ENCODE data around the gene ARPC1B.
A peak's percentile ranks its signal among the peaks of the same experiment; 100 is the strongest.
"Not testable (repeated sequence)": the region's sequence is repeated elsewhere in the genome, so short reads cannot be mapped to it uniquely, and the experiment has no call there.

The ARPC1B gene

DNA sequence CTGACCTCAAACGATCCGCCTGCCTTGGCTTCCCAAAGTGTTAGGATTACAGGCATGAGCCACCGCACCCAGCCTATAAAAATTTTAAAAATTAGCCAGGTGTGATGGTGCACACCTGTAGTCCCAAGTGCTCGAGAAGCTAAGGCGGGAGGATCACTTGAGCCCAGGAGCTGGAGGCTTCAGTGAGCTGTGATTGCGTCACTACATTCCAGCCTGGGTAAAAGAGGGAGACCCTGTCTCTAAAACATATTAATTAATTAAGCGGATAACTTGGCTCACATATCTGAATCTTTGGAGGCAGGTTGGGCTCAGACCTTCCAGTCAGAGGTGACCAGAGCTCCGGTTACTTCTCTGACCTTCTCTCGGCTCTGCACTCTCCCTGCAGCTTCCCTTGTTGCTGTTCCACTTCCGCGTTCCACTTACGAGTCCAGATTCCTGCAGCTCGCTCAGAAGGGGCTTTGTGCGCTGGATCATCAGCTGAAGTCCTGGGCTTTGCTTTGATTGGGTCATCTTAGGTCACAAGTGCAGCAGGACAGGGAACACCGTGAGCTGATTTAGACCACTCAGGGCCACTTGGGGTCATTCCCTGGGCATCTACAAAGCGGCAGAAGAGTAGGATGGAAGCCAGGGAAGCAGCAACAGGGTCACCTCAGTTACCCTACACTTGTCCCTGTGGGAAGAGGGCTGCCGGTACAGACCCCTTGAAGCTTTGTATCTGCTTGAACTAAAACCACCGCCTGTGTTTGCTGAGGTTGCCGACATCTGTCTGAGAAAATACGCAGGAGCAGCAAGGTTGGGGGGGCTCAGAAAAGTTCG lies 2.0 kb upstream of the ARPC1B start:
- Histone ChIP-seq H3K4me3 (ENCODE audit: low read depth, low read length) (peak overlapping the region; percentile 13), H3K27me3 (ENCODE audit: control insufficient read depth, insufficient read depth, low read length) (no peaks in the 10 kb centered on the region), H3K9ac (ENCODE audit: low read depth, low read length) (peak overlapping the region; percentile 24), H3K36me3 (ENCODE audit: control insufficient read depth, insufficient read depth, low read length) (no peaks in the 10 kb centered on the region), H3K4me1 (ENCODE audit: control insufficient read depth, insufficient read depth, low read length) (peaks cover 3% of the 10 kb centered on the region), H3K9me3 (ENCODE audit: control insufficient read depth, insufficient read depth, low read length) (no peaks in the 10 kb centered on the region)

DNA sequence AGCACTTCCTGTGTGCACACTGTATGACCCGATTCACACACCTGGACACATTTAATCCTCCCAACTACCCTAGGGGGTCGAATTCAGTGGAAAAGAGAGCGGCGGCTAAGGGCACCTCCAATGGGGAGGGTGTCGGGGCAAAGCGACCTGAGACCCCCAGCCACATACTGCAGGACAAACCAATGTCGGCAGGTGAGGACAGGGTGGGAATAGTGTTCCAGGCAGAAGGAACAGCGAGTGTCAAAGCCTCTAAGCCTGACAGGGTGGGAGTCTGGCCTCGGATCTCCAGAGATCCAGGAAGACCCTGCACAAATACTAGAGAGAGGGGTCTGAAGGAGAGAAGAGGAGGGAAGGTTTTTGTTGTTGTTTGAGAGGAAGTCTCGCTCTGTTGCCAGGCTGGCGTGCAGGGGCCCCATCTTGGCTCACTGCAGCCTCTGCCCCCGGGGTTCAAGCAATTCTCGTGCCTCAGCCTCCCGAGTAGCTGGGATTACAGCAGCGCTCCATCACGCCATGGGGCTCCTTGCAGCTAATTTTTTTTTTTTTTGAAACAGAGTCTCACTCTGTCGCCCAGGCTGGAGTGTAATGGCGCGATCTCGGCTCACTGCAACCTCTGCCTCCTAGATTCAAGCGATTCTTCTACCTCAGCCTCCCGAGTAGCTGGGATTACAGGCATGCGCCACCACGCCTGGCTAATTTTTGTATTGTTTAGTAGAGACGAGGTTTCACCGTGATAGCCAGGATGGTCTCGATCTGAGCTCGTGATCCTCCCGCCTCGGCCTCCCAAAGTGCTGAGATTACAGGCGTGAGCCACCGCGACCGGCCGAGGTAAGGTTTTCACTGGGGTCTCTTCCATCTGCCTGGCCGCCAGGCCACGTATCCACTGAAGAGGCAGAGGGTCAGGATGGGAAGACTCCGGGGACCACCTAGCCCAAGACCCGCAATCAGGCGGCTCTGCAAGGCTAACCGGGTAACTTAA lies 1.2 kb upstream of the ARPC1B start:
- Histone ChIP-seq H3K9ac (ENCODE audit: low read depth, low read length) (peak overlapping the region; percentile 73), H3K4me3 (ENCODE audit: low read depth, low read length) (peak overlapping the region; percentile 80), H3K27me3 (ENCODE audit: control insufficient read depth, insufficient read depth, low read length) (no peaks in the 10 kb centered on the region), H3K36me3 (ENCODE audit: control insufficient read depth, insufficient read depth, low read length) (no peaks in the 10 kb centered on the region), H3K4me1 (ENCODE audit: control insufficient read depth, insufficient read depth, low read length) (peaks cover 3% of the 10 kb centered on the region), H3K9me3 (ENCODE audit: control insufficient read depth, insufficient read depth, low read length) (no peaks in the 10 kb centered on the region)

DNA sequence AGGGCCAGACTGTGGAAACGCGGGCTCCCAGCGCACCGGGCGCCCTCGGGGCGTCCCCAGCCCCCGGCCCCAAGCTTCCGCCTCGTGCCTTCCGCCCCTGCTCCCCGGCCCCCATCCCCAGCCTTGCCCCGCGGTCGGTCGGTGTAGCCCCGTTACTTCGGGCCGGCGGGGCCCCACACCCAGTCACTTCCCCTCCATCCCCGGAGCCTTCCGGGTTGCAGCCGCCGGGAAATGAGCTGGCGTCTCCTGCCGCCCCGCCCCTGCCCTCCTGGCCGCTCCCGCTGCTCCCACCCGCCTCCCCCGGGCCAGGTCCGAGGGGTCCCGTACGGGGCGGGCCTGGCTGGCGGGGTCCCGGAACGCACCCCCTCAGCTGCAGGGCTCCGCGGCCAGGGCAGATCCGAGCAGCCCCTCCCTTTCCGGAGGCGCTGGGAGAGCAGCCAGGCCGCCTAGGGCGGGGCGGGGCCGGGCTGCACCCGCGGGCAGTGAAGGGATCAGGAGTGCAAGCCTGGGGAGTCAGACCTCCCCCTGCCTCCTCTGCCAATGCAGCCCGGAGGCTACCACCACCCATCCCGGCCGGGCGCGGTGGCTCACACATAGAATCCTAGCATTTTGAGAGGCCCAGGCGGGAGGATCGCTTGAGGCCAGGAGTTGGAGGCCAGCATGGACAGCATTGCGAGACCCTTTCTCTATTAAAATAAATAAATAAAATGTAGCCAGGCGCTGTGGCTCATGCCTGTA lies 709 bp downstream of the ARPC1B start:
- Histone ChIP-seq H3K27me3 (ENCODE audit: control insufficient read depth, insufficient read depth, low read length) (no peaks in the 10 kb centered on the region), H3K4me1 (ENCODE audit: control insufficient read depth, insufficient read depth, low read length) (peaks cover 6% of the 10 kb centered on the region), H3K9me3 (ENCODE audit: control insufficient read depth, insufficient read depth, low read length) (no peaks in the 10 kb centered on the region), H3K4me3 (ENCODE audit: low read depth, low read length) (peak overlapping the region; percentile 46), H3K9ac (ENCODE audit: low read depth, low read length) (no peak overlapping the region), H3K36me3 (ENCODE audit: control insufficient read depth, insufficient read depth, low read length) (no peaks in the 10 kb centered on the region)

DNA sequence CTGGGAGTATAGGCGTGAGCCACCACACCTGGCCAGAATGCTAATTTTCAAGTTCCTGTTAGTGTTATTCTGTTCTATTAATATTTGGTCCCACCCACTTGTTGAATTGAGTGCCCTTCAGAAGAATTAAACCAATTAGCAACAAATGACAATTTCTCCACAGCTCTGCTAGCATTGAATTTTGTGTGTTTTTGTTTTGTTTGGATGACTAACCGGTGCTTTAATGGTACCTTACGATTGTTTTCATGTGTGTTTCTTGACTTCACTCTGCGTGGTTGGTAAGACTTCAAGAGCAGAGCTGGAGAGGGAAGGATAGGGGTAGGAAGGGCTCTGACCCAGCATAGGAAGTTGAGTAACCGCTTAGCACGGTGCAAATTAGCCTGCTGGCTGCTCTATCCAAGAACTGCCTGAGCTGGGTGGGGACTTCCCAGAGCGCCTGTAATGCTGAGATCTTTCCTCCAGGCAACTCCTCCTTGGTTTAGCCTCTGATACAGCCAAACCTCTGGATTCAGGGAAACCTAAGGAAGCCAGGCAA lies 4.6 kb downstream of the ARPC1B start:
- H3K9ac ChIP-seq (ENCODE audit: low read depth, low read length) = no peak overlapping the region
- H3K27me3 ChIP-seq (ENCODE audit: control insufficient read depth, insufficient read depth, low read length) = no peaks in the 10 kb centered on the region
- peaks cover 8% of the 10 kb centered on the region for H3K4me1 ChIP-seq (ENCODE audit: control insufficient read depth, insufficient read depth, low read length)
- no peak overlapping the region for H3K4me3 ChIP-seq (ENCODE audit: low read depth, low read length)
- H3K9me3 ChIP-seq (ENCODE audit: control insufficient read depth, insufficient read depth, low read length) = no peaks in the 10 kb centered on the region
- H3K36me3 ChIP-seq (ENCODE audit: control insufficient read depth, insufficient read depth, low read length) = no peaks in the 10 kb centered on the region

DNA sequence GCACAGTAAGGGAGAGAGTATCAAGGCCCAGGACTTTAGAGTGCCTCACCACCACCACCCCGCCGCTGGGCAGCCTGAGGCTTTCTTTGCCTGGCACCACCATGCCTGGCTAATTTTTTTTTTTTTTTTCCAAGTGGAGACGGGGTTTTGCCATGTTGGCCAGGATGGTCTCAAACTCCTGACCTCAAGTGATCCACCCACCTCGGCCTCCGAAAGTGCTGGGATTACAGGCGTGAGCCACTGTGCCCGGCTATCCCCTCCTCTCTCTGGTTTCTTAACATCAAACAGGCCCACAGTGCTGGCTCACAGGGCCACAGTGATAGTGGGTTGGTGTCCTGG lies 5.1 kb downstream of the ARPC1B start:
- not testable (repeated sequence) for H3K4me1 ChIP-seq (ENCODE audit: control insufficient read depth, insufficient read depth, low read length); H3K36me3 ChIP-seq (ENCODE audit: control insufficient read depth, insufficient read depth, low read length); H3K4me3 ChIP-seq (ENCODE audit: low read depth, low read length); H3K27me3 ChIP-seq (ENCODE audit: control insufficient read depth, insufficient read depth, low read length); H3K9me3 ChIP-seq (ENCODE audit: control insufficient read depth, insufficient read depth, low read length)
- peak overlapping the region; percentile 24 for H3K9ac ChIP-seq (ENCODE audit: low read depth, low read length)

DNA sequence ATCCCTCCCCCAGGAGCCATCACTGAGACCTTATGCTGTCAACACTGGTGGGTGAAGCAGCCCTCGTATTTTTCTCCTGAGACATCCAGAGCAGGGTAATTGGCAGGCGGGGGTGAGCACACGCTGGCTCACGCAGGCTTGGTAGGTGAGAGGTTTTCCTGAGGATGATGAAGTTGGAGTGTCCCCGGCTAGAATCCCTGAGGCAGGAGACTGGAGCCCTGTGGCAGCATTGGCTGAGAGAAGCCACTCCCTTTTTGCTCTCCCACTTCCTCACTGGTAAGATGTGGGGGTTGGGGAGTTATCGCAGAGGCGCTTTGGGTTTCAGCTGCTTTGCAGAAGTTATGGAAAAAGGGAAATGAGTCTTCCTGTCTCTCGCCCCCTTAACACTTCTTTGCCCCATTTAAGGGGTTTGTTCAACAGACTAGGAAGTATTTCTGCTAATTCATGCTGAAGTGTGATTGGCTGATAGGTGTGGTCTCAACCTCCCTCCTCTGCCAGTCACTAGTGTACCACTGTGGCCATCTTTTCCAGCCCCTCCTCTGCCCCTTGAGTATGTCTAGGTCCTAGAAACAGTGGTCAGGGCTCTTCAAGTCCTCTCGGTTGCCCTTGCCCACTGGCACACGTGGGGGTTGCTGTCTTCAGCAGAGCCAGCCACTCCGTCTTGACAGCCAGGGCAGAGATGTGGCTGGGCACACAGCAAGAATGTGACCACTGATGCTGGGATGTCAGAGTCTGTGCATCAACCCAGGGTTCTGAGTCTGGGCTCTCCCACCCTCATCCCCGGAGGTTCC lies 5.7 kb downstream of the ARPC1B start:
- H3K36me3 ChIP-seq (ENCODE audit: control insufficient read depth, insufficient read depth, low read length) = no peaks in the 10 kb centered on the region
- H3K9ac ChIP-seq (ENCODE audit: low read depth, low read length) = no peak overlapping the region
- H3K4me1 ChIP-seq (ENCODE audit: control insufficient read depth, insufficient read depth, low read length) = peaks cover 8% of the 10 kb centered on the region
- no peaks in the 10 kb centered on the region for H3K9me3 ChIP-seq (ENCODE audit: control insufficient read depth, insufficient read depth, low read length)
- H3K4me3 ChIP-seq (ENCODE audit: low read depth, low read length) = no peak overlapping the region
- H3K27me3 ChIP-seq (ENCODE audit: control insufficient read depth, insufficient read depth, low read length) = no peaks in the 10 kb centered on the region

DNA sequence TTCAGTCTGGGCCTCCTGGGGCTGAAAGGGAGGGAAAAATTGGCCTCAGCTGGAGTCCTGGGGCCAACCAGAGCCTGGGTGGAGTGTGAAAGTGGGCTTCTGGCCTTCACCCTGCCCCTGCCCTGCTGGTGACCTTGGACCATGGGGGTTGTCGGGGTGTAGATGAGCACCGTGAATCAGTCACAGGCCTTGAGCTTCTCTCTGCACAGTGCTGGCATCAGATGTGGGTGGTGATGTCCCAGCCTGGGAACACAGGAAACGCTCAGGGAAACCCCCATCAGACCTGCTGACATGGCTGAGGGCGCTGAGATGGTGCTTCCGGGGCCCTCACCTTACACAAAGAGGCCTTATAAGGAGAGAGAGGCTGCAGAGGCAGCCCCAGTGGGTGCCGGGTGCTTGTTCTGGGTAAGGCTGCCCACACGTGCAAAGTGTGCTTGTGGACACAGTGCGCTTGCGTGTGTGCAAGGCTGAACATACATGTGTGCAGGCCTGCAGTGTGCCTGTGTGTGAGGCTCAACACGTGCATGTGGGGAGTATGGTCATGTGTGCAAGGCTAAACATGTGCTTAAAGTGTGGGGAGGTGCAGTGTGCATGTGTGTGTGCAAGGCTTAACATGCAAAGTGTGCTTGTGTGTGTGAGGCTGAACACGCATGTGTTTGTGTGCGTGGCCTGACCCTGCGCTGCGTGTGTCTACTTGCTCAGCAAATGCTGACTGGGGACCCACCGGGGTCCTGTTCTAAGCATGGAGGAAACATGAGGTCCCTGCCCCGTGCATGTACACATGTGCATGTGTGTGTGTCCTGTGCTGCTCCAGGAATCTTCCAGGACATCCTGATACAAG lies 6.5 kb downstream of the ARPC1B start:
- peaks cover 4% of the 10 kb centered on the region for H3K36me3 ChIP-seq (ENCODE audit: control insufficient read depth, insufficient read depth, low read length)
- H3K9ac ChIP-seq (ENCODE audit: low read depth, low read length) = peak overlapping the region; percentile 16
- peaks cover 8% of the 10 kb centered on the region for H3K4me1 ChIP-seq (ENCODE audit: control insufficient read depth, insufficient read depth, low read length)
- no peaks in the 10 kb centered on the region for H3K9me3 ChIP-seq (ENCODE audit: control insufficient read depth, insufficient read depth, low read length)
- no peaks in the 10 kb centered on the region for H3K27me3 ChIP-seq (ENCODE audit: control insufficient read depth, insufficient read depth, low read length)
- no peak overlapping the region for H3K4me3 ChIP-seq (ENCODE audit: low read depth, low read length)

DNA sequence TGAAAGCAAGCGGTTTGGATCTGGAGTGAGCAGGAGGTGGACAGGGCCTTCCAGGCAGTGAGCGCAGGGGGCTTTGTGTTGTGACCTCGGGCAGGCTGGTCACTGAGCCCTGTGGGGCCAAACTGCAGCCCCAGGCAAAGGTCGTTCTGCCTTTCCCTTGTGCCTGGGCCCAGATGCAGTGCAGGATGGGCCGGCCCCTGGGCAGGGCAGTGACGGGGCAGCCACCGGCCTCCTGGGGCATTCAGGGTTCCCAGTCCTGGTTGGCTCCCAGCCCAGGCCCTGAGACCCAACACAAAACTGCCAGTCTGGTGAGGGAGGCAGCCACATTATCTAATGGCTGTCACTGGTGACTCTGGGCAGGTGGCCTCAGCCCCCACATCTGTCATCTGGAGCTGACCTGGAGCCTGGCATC lies 7.1 kb downstream of the ARPC1B start:
- H3K27me3 ChIP-seq (ENCODE audit: control insufficient read depth, insufficient read depth, low read length) = no peaks in the 10 kb centered on the region
- peaks cover 8% of the 10 kb centered on the region for H3K4me1 ChIP-seq (ENCODE audit: control insufficient read depth, insufficient read depth, low read length)
- no peak overlapping the region for H3K9ac ChIP-seq (ENCODE audit: low read depth, low read length)
- H3K9me3 ChIP-seq (ENCODE audit: control insufficient read depth, insufficient read depth, low read length) = no peaks in the 10 kb centered on the region
- H3K4me3 ChIP-seq (ENCODE audit: low read depth, low read length) = no peak overlapping the region
- peaks cover 7% of the 10 kb centered on the region for H3K36me3 ChIP-seq (ENCODE audit: control insufficient read depth, insufficient read depth, low read length)

DNA sequence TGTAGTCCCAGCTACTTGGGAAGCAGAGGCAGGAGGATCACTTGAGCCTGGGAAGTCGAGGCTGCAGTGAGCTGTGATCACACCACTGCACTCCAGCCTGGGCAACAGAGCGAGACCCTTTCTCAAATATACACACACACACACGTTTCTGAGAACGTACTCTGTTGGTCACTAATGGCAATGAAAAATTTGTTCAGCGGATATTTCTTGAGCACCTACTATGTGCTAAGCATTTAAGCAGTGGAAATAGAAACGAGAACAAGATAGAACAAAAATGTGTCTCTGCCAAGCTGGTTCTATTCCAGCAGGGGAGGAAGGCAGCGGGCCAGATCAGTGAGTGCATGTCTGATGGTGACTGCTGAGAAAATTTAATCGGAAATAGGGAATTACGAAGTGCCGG lies 8.7 kb downstream of the ARPC1B start:
- Histone ChIP-seq H3K4me3 (ENCODE audit: low read depth, low read length) (no peak overlapping the region), H3K27me3 (ENCODE audit: control insufficient read depth, insufficient read depth, low read length) (no peaks in the 10 kb centered on the region), H3K36me3 (ENCODE audit: control insufficient read depth, insufficient read depth, low read length) (peaks cover 14% of the 10 kb centered on the region), H3K9me3 (ENCODE audit: control insufficient read depth, insufficient read depth, low read length) (no peaks in the 10 kb centered on the region), H3K9ac (ENCODE audit: low read depth, low read length) (no peak overlapping the region), H3K4me1 (ENCODE audit: control insufficient read depth, insufficient read depth, low read length) (peaks cover 8% of the 10 kb centered on the region)

DNA sequence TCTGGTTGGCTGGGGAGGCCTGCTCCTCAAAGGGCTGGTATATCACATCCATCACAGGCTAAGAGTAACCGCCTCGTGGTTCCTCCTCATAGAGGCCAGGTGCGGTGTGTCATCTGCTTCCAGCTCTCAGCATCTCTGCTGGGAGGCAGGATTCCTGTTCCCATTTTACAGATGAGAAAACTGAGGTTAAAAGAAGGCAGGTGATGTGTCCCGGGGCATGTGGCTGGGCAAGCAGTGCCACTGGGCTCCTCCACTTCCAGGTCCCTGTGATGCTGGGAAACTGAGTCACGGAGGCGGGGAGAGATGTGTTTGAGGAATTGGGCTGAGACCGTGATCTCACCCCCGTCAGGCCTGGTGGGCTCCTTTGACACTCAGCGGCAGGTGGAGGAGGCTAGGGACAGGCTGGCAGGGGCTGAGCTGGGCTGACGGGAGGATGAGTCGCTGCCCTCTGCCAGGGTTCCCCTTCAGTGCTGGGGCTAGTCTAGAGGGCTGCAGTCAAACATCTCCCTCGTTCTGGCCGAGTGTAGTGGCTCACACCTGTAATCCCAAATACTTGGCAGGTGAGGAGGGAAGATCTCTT lies 9.4 kb downstream of the ARPC1B start:
- H3K4me3 ChIP-seq (ENCODE audit: low read depth, low read length) = no peak overlapping the region
- peaks cover 8% of the 10 kb centered on the region for H3K4me1 ChIP-seq (ENCODE audit: control insufficient read depth, insufficient read depth, low read length)
- H3K9ac ChIP-seq (ENCODE audit: low read depth, low read length) = no peak overlapping the region
- no peaks in the 10 kb centered on the region for H3K27me3 ChIP-seq (ENCODE audit: control insufficient read depth, insufficient read depth, low read length)
- peaks cover 17% of the 10 kb centered on the region for H3K36me3 ChIP-seq (ENCODE audit: control insufficient read depth, insufficient read depth, low read length)
- H3K9me3 ChIP-seq (ENCODE audit: control insufficient read depth, insufficient read depth, low read length) = no peaks in the 10 kb centered on the region

Measured in iPS-15b (cell line).